Fibroblast of lung (primary cell): ENCODE results near the gene KLHL20.
"Not testable (repeated sequence)": the region's sequence is repeated elsewhere in the genome, so short reads cannot be mapped to it uniquely, and the experiment has no call there.

Source experiments
- EZH2 ChIP-seq: IDR thresholded peaks from 2 replicates; pipeline ENCODE4 v1.5.1; 2012; ENCODE audit warnings: low read length, control low read depth, mild to moderate bottlenecking; ENCODE audit errors: missing control alignments
- TF ChIP-seq, protein P1 (sequence below), 2 donors: IDR thresholded peaks in 1 of 2; conservative IDR thresholded peaks in 1 of 2; 1 replicate in 1 of 2; 2 replicates in 1 of 2; pipeline ENCODE4 v1.5.1; 2011 to 2012; ENCODE audit warnings: low read length in 2 of 2, control low read depth in 1 of 2, inconsistent platforms in 1 of 2, low read depth in 1 of 2, mild to moderate bottlenecking in 1 of 2

DNA sequence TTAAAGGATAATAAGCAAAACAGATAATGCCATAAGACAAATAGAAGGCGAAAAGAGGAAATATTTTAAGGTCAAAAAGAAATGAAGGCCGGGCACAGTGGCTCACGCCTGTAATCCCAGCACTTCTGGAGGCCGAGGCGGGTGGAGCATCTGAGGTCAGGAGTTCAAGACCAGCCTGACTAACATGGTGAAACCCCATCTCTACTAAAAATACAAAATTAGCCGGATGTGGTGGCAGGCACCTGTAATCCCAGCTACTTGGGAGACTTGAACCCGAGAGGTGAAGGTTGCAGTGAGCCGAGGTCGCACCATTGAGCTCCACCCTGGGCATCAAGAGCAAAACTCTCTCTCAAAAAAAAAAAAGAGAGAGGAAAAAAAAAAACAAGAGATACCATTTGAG is 55.5 kb downstream of the KLHL20 start:
- TF ChIP-seq, protein P1, sequence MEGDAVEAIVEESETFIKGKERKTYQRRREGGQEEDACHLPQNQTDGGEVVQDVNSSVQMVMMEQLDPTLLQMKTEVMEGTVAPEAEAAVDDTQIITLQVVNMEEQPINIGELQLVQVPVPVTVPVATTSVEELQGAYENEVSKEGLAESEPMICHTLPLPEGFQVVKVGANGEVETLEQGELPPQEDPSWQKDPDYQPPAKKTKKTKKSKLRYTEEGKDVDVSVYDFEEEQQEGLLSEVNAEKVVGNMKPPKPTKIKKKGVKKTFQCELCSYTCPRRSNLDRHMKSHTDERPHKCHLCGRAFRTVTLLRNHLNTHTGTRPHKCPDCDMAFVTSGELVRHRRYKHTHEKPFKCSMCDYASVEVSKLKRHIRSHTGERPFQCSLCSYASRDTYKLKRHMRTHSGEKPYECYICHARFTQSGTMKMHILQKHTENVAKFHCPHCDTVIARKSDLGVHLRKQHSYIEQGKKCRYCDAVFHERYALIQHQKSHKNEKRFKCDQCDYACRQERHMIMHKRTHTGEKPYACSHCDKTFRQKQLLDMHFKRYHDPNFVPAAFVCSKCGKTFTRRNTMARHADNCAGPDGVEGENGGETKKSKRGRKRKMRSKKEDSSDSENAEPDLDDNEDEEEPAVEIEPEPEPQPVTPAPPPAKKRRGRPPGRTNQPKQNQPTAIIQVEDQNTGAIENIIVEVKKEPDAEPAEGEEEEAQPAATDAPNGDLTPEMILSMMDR (conservative IDR thresholded peaks at IDR 0.05 in 1 of 2, IDR thresholded peaks at IDR 0.05 in 1 of 2; ENCODE audit: low read depth in 1 of 2, low read length in 2 of 2): not testable (repeated sequence)
- not testable (repeated sequence) for TF ChIP-seq EZH2
